ENCODE measurements around the gene C1R. TPM values are rescaled to one million over a fixed set of nuclear protein-coding genes. Genes with fewer than 3 reads are reported as not detected.

C1R gene
- total RNA-seq, 4 donors from 2014 or later = 68.5 to 154 (median 125) TPM

DNA sequence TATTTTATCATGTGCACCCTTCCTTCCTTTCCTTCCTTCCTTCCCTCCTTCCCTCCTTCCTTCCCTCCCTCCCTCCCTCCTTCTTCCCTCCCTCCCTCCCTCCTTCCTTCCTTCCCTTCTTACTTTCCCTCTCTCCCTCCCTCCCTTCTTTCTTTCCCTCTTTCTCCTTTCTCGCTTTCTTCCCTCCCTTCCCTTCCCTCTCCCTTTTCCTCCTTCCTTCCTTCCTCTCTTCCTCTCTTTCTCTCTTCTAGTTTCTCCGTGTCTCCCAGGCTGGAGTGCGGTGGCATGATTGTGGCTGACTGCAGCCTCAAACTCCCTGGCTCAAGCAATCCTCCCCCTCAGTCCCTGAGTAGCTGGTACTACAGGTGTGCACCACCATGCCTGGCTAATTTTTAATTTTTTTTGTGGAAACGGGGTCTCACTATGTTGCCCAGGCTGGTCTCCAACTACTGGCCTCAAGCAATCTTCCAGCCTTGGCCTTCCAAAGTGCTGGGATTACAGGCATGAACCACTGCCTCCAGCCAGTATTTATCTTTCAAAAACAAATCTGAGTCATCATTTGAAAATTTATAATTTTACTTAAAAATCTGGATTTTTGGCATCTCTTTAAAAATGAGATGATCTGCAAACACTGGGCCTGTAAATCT is 8.9 kb upstream of the C1R start:
- TF ChIP-seq EP300 (IDR thresholded peaks at IDR 0.05; ENCODE audit: low read depth) (no peak), POLR2AphosphoS5 (IDR thresholded peaks at IDR 0.05) (no peak), POLR2A (IDR thresholded peaks at IDR 0.05) (no peak)
- TF ChIP-seq, protein P1, sequence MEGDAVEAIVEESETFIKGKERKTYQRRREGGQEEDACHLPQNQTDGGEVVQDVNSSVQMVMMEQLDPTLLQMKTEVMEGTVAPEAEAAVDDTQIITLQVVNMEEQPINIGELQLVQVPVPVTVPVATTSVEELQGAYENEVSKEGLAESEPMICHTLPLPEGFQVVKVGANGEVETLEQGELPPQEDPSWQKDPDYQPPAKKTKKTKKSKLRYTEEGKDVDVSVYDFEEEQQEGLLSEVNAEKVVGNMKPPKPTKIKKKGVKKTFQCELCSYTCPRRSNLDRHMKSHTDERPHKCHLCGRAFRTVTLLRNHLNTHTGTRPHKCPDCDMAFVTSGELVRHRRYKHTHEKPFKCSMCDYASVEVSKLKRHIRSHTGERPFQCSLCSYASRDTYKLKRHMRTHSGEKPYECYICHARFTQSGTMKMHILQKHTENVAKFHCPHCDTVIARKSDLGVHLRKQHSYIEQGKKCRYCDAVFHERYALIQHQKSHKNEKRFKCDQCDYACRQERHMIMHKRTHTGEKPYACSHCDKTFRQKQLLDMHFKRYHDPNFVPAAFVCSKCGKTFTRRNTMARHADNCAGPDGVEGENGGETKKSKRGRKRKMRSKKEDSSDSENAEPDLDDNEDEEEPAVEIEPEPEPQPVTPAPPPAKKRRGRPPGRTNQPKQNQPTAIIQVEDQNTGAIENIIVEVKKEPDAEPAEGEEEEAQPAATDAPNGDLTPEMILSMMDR (IDR thresholded peaks at IDR 0.05) = no peak
- Histone ChIP-seq H3K27ac (peak overlapping the region in 3 of 4 donors; percentile 13 to 31 (median 23)), H3K4me1 (no peaks in the 10 kb centered on the region), H3K36me3 (no peaks in the 10 kb centered on the region), H3K27me3 (no peaks in the 10 kb centered on the region), H3K4me3 (no peak overlapping the region), H3K9me3 (peaks cover 0 to 3% of the 10 kb centered on the region in 2 donors)
- 84% methylated on average over 4 of the region's 4 CpGs; no CpG with 5 or more reads in 1 of the 2 donors for WGBS, 2 donors (ENCODE audit: low coverage in 1 of 2)
- intact Hi-C loops (cut with DNase I; ENCODE audit: low total_unique reads) = loop anchor here (10.0 kb wide), 1 partner anchor 136 kb away; no protein-coding TSS in a partner anchor
- in situ Hi-C loops (cut with MboI; ENCODE audit: low pct_ligation_motif_present in 1 of 4, low pct_unique_long_range_greater_than_20kb in 1 of 4, low sequenced_read_pairs in 3 of 4) = loop anchor here (10.0 to 25.0 kb wide), 3 partner anchors 156 to 189 kb away; partner anchors contain the start of genes C12orf57 (in 3 of the 4), RNU7-1 (in 3 of the 4), ATN1 (in 2 of the 4) and ENO2 (in 1 of the 4)
- DNase-seq = no peak

DNA sequence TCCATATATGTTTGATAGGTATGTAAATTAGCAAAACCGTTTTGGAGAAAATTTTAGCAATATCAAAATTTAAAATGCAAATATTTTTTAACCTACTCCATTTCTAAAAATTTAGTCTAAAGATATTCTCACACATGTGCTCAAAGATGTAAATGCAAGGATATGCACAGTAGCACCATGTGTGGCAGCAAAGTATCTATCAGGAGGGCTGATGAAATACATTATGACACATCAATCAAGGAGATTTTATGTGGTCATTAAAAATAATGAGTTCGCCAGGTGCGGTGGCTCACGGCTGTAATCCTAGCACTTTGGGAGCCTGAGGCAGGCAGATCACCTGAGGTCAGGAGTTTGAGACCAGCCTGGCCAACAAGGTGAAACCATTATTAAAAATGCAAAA is 8.0 kb upstream of the C1R start:
- Histone ChIP-seq H3K9me3 (no peaks in the 10 kb centered on the region), H3K4me1 (no peaks in the 10 kb centered on the region), H3K36me3 (no peaks in the 10 kb centered on the region), H3K27me3 (no peaks in the 10 kb centered on the region), H3K27ac (no peak overlapping the region), H3K4me3 (no peak overlapping the region)
- intact Hi-C loops (cut with DNase I; ENCODE audit: low total_unique reads) = loop anchor here (10.0 kb wide), 1 partner anchor 135 kb away; no protein-coding TSS in a partner anchor
- no peak for DNase-seq
- TF ChIP-seq POLR2AphosphoS5 (IDR thresholded peaks at IDR 0.05) (no peak), POLR2A (IDR thresholded peaks at IDR 0.05) (no peak), EP300 (IDR thresholded peaks at IDR 0.05; ENCODE audit: low read depth) (no peak)
- TF ChIP-seq, protein P1 (IDR thresholded peaks at IDR 0.05) = no peak
- 86 to 95% methylated on average over 4 of the region's 4 CpGs for WGBS, 2 donors (ENCODE audit: low coverage in 1 of 2)
- in situ Hi-C loops (cut with MboI; ENCODE audit: low pct_ligation_motif_present in 1 of 4, low pct_unique_long_range_greater_than_20kb in 1 of 4, low sequenced_read_pairs in 3 of 4) = loop anchor here (10.0 to 25.0 kb wide), 3 partner anchors 155 to 188 kb away; partner anchors contain the start of genes C12orf57 (in 3 of the 4), RNU7-1 (in 3 of the 4), ATN1 (in 2 of the 4) and ENO2 (in 1 of the 4)

DNA sequence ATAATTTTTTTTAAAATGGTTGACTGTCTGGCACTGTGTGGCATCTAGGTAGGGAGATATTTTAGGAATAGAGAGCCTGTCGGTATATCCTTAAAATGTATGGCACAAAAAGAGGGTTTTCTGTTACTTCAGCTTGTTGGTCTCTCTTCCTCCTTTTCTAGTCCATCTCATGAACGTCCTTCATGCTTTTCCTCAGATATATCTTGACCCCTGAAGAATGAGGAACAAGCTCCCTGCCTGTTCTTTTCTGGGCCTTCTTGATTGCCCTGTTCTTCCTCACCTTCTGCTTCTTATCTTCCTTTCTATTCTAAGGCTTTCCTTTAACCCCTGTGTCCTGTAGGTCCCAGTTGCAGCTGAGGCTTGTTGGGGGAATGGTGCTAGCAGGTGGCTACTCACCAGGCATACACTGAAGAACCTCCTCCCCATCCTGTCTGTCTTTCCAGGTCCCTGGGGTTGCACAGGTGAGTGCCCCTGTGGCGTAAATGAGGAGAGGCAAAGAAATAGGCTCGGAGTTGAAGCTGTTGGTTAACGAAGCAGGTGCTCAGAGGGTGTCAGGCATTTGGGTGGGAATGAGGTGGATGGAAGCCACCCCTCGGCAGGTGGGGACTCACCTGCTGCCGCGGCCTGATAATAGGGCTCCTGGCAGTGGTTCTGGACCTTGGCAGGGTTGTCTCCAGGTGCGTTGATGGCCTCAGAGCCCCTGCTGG is 7.2 kb upstream of the C1R start:
- no peak for DNase-seq
- Histone ChIP-seq H3K9me3 (no peaks in the 10 kb centered on the region), H3K4me1 (no peaks in the 10 kb centered on the region), H3K27ac (no peak overlapping the region), H3K36me3 (no peaks in the 10 kb centered on the region), H3K27me3 (no peaks in the 10 kb centered on the region), H3K4me3 (no peak overlapping the region)
- TF ChIP-seq, protein P1 (IDR thresholded peaks at IDR 0.05) = no peak
- no peak for TF ChIP-seq POLR2A (IDR thresholded peaks at IDR 0.05)
- no peak for TF ChIP-seq POLR2AphosphoS5 (IDR thresholded peaks at IDR 0.05)
- TF ChIP-seq EP300 (IDR thresholded peaks at IDR 0.05; ENCODE audit: low read depth) = no peak
- 86 to 93% methylated on average over 3 to 9 of the region's 9 CpGs for WGBS, 2 donors (ENCODE audit: low coverage in 1 of 2)
- in situ Hi-C loops (cut with MboI; ENCODE audit: low pct_ligation_motif_present in 1 of 4, low pct_unique_long_range_greater_than_20kb in 1 of 4, low sequenced_read_pairs in 3 of 4) = no loop called here
- intact Hi-C loops (cut with DNase I; ENCODE audit: low total_unique reads) = no loop called here

DNA sequence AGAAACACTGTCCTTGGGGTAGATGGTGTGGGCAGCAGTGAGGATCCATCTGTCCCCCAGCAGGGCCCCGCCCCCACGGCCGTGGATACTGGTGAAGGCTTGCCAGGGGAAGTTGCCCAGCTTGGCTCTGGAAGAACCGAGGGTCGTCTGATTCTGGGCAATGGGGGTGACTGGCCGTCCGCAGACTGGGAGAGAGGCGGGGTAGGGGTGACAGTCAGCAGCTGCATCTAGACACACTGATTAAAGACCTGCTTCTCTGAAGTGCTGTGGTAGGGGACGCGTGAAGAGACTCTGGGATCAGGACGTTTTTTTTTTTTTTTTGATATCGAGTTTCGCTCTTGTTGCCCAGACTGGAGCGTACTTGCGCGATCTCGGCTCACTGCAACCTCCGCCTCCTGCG is 4.7 kb upstream of the C1R start:
- H3K27ac ChIP-seq = no peak overlapping the region

More for the DNA sequence above, 4.7 kb upstream of the C1R start:
- H3K4me1 ChIP-seq = peaks cover 0 to 18% (median 5%) of the 10 kb centered on the region in 4 donors
- no peak overlapping the region for H3K4me3 ChIP-seq
- H3K36me3 ChIP-seq = no peaks in the 10 kb centered on the region
- WGBS, 2 donors (ENCODE audit: low coverage in 1 of 2) = 91% methylated on average over 19 of the region's 19 CpGs; no CpG with 5 or more reads in 1 of the 2 donors
- intact Hi-C loops (cut with DNase I; ENCODE audit: low total_unique reads) (no loop called here), in situ Hi-C loops (cut with MboI; ENCODE audit: low pct_ligation_motif_present in 1 of 4, low pct_unique_long_range_greater_than_20kb in 1 of 4, low sequenced_read_pairs in 3 of 4) (no loop called here)
- no peak for DNase-seq
- TF ChIP-seq, protein P1 (IDR thresholded peaks at IDR 0.05) = no peak
- TF ChIP-seq EP300 (IDR thresholded peaks at IDR 0.05; ENCODE audit: low read depth) (no peak), POLR2AphosphoS5 (IDR thresholded peaks at IDR 0.05) (no peak), POLR2A (IDR thresholded peaks at IDR 0.05) (no peak)
- no peaks in the 10 kb centered on the region for H3K9me3 ChIP-seq
- no peaks in the 10 kb centered on the region for H3K27me3 ChIP-seq
